ENCODE data around the gene C9orf153. TPM values are rescaled to one million over a fixed set of nuclear protein-coding genes. Genes with fewer than 3 reads are reported as not detected.

Gene C9orf153
- total and polyA plus RNA-seq, 2 experiments from 2014 or later = 0.29 TPM; not detected in 1

GRCh38 chr9:86277072-86277471 is 17.6 kb upstream of the C9orf153 start (continued):
- TF ChIP-seq ZNF462 (CRISPR knock-in tag; IDR thresholded peaks at IDR 0.05) (no peak), EZH2phosphoT487 (IDR thresholded peaks at IDR 0.05; ENCODE audit: unreplicated experiment) (no peak), NANOG (IDR thresholded peaks at IDR 0.05; ENCODE audit: borderline replicate concordance) (no peak), ZNF114 (CRISPR knock-in tag; IDR thresholded peaks at IDR 0.05) (no peak), JUNB (IDR thresholded peaks at IDR 0.05; ENCODE audit: unreplicated experiment) (no peak), CREB1 (CRISPR knock-in tag; IDR thresholded peaks at IDR 0.05; ENCODE audit: low read depth) (no peak), POLR2AphosphoS5 (IDR thresholded peaks at IDR 0.05; ENCODE audit: low read depth) (no peak)

- Mint-ChIP-seq H3K4me1 (peaks cover 19% of the 10 kb centered on the region), H3K4me3 (no peak overlapping the region)
- peak; percentile 28 for DNase-seq (ENCODE audit: low spot score)
Observed at GRCh38 chr9:86275962-86276361, 16.5 kb upstream of the C9orf153 start.

More at GRCh38 chr9:86275962-86276361, 16.5 kb upstream of the C9orf153 start:
- Mint-ChIP-seq H3K27me3 (ENCODE audit: insufficient read depth, low read depth, poor library complexity) (no peaks in the 10 kb centered on the region), H3K36me3 (ENCODE audit: low read depth) (peaks cover 33% of the 10 kb centered on the region), H3K9me3 (no peaks in the 10 kb centered on the region; the same call in 2 of the 3 replicates), H3K27ac (no peak overlapping the region)
- Histone ChIP-seq H3F3A (replicated peaks; ENCODE audit: low read depth) (no peaks in the 10 kb centered on the region), H3K4me2 (no peak overlapping the region), H4K20me1 (replicated peaks; ENCODE audit: insufficient read depth) (peaks cover 20% of the 10 kb centered on the region), H3K4me3 (no peak overlapping the region), H3K36me3 (ENCODE audit: insufficient read depth) (peaks cover 22% of the 10 kb centered on the region), H3K79me2 (replicated peaks; ENCODE audit: insufficient read depth) (peaks cover 81% of the 10 kb centered on the region), H2AFZ (no peak overlapping the region), H3K4me1 (ENCODE audit: insufficient read depth) (no peaks in the 10 kb centered on the region; the same call in 1 of the 2 replicates), H3K27ac (ENCODE audit: low read depth) (no peak overlapping the region), H3K27me3 (ENCODE audit: insufficient read depth) (no peaks in the 10 kb centered on the region), H3K9me2 (ENCODE audit: insufficient read depth) (no peaks in the 10 kb centered on the region)
- ATAC-seq = peak; percentile 54
- TF ChIP-seq ZNF114 (CRISPR knock-in tag; IDR thresholded peaks at IDR 0.05) = no peak
- peak in 1 of 2 experiments; percentile 59; a peak in 3 of 4 replicates for TF ChIP-seq CTCF (conservative IDR thresholded peaks at IDR 0.05; ENCODE audit: low read depth in 2 of 2)
- TF ChIP-seq EZH2phosphoT487 (IDR thresholded peaks at IDR 0.05; ENCODE audit: unreplicated experiment) = no peak
- no peak for TF ChIP-seq ZNF462 (CRISPR knock-in tag; IDR thresholded peaks at IDR 0.05)

All from GM23338 (cell line).